SHP77 (cell line): ENCODE measurements around the gene SH3PXD2A.
"Not testable (repeated sequence)": the region's sequence is repeated elsewhere in the genome, so short reads cannot be mapped to it uniquely, and the experiment has no call there.

Source experiments
- DNase-seq, 2 experiments: peaks; one replicate each; lab custom pipeline; 2025; lab: John Stamatoyannopoulos, UW

The SH3PXD2A gene

GRCh38 chr10:103766751-103767505, 88.4 kb downstream of the SH3PXD2A start:
- no peak for DNase-seq

GRCh38 chr10:103765981-103766380, 89.4 kb downstream of the SH3PXD2A start:
- DNase-seq = peak in 1 of 2 experiments; percentile 32

- no peak for DNase-seq
Measured at GRCh38 chr10:103765168-103765567, 90.2 kb downstream of the SH3PXD2A start.

GRCh38 chr10:103764296-103765088, 90.9 kb downstream of the SH3PXD2A start:
- no peak for DNase-seq

GRCh38 chr10:103763374-103764202, 91.8 kb downstream of the SH3PXD2A start:
- DNase-seq = no peak

GRCh38 chr10:103762916-103763315, 92.5 kb downstream of the SH3PXD2A start:
- no peak for DNase-seq

GRCh38 chr10:103762162-103762561, 93.2 kb downstream of the SH3PXD2A start:
- no peak for DNase-seq

- no peak for DNase-seq
Measured at GRCh38 chr10:103761075-103761920, 94.1 kb downstream of the SH3PXD2A start.

GRCh38 chr10:103760233-103760632, 95.1 kb downstream of the SH3PXD2A start:
- DNase-seq = not testable (repeated sequence)

- peak; percentile 77 to 78 for DNase-seq
Measured at GRCh38 chr10:103759100-103759781, 96.1 kb downstream of the SH3PXD2A start.

GRCh38 chr10:103758294-103758681, 97.1 kb downstream of the SH3PXD2A start:
- peak; percentile 63 to 72 for DNase-seq

- DNase-seq = peak; percentile 66 to 72
Measured at GRCh38 chr10:103757531-103758293, 97.7 kb downstream of the SH3PXD2A start.

GRCh38 chr10:103756277-103756869, 99.0 kb downstream of the SH3PXD2A start:
- DNase-seq = no peak

- peak in 1 of 2 experiments; percentile 5 for DNase-seq
Measured at GRCh38 chr10:103752680-103753248, 102.6 kb downstream of the SH3PXD2A start.

- DNase-seq = no peak
Measured at GRCh38 chr10:103751667-103752290, 103.6 kb downstream of the SH3PXD2A start.

- DNase-seq = no peak
Measured at GRCh38 chr10:103750836-103751235, 104.5 kb downstream of the SH3PXD2A start.

- no peak for DNase-seq
Measured at GRCh38 chr10:103749779-103750178, 105.6 kb downstream of the SH3PXD2A start.

- no peak for DNase-seq
Measured at GRCh38 chr10:103748020-103748419, 107.4 kb downstream of the SH3PXD2A start.
